ENCODE data around the gene RBFA. TPM values are rescaled to one million over a fixed set of nuclear protein-coding genes. Genes with fewer than 3 reads are reported as not detected.

RBFA gene
- total and polyA plus RNA-seq, 2 of the 13 experiments (the other 11 are each of a cell fraction or from before 2014, with no cell fraction given) = 29.7 to 42.4 TPM

DNA sequence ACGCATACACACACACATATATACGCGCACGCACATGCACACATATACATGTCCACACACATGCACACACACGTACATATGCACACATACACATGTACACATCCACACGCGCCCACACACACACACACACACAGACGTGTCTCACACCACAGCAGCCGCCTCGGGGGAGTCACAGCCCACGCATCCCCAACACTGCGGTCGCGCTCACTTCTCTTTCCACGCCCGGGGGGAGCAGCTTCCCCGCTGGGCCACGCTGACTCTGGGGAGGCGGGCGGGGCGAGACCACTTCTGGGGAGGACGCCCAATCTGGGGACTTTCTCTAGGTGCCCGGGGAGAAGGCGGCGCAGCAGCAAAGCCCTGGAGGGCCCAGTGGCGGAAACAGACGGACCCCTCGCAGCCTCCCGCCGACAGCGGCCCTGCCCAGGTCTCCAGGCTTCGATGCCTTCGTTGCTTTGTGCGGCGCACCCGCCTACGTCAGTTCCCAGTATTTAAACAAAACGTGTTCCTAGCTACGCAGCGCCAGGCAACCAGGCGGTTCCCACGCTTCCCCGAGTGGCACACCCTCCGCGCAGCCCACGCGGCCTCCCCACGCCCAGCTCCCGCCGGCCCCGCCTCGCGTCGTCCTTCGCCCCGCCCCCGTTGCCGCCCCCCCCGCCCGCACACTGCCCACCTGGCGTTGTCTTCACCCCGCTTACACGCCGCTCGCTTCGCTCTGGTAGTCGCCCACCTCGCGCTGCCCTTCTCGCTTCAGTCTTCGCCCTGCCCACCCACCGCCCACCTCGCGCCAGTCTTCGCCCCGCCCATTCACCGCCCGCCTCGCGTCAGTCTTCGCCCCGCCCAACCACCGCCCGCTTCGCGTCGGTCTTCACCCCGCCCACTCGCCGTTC, 810 bp upstream of the RBFA start (continued):
- TF ChIP-seq SRSF1 (optimal IDR thresholded peaks at IDR 0.05; ENCODE audit: low read depth, low read length) = no peak
- peak; percentile 39; the same call in 1 of the 2 replicates for TF ChIP-seq ZSCAN25 (CRISPR knock-in tag; IDR thresholded peaks at IDR 0.05)
- peak; percentile 86 for TF ChIP-seq SP1 (IDR thresholded peaks at IDR 0.05)
- TF ChIP-seq SP1 (CRISPR knock-in tag; IDR thresholded peaks at IDR 0.05) = peak; percentile 46; the same call in 1 of the 2 replicates
- TF ChIP-seq ZNF841 (CRISPR knock-in tag; IDR thresholded peaks at IDR 0.05; ENCODE audit: borderline replicate concordance) = peak; percentile 58; the same call in 1 of the 2 replicates
- TF ChIP-seq, protein P1, sequence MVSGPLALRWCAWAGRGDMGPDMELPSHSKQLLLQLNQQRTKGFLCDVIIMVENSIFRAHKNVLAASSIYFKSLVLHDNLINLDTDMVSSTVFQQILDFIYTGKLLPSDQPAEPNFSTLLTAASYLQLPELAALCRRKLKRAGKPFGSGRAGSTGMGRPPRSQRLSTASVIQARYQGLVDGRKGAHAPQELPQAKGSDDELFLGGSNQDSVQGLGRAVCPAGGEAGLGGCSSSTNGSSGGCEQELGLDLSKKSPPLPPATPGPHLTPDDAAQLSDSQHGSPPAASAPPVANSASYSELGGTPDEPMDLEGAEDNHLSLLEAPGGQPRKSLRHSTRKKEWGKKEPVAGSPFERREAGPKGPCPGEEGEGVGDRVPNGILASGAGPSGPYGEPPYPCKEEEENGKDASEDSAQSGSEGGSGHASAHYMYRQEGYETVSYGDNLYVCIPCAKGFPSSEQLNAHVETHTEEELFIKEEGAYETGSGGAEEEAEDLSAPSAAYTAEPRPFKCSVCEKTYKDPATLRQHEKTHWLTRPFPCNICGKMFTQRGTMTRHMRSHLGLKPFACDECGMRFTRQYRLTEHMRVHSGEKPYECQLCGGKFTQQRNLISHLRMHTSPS (CRISPR knock-in tag; IDR thresholded peaks at IDR 0.05; ENCODE audit: low read depth) = 0 out of 2 replicates have a peak, but pooled peaks have one; percentile 40
- TF ChIP-seq SAP130 (CRISPR knock-in tag; IDR thresholded peaks at IDR 0.05; ENCODE audit: low read depth) = peak; percentile 60
- TF ChIP-seq MIER3 (CRISPR knock-in tag; IDR thresholded peaks at IDR 0.05; ENCODE audit: borderline replicate concordance) = no peak
- TF ChIP-seq ZNF672 (CRISPR knock-in tag; IDR thresholded peaks at IDR 0.05) = peak; percentile 21; the same call in 1 of the 2 replicates
- TF ChIP-seq GABPA (IDR thresholded peaks at IDR 0.05; ENCODE audit: low read depth, low read length) = no peak
- TF ChIP-seq GABPA (CRISPR knock-in tag; IDR thresholded peaks at IDR 0.05; ENCODE audit: low read depth) = no peak
- TF ChIP-seq HNRNPH1 (optimal IDR thresholded peaks at IDR 0.05; ENCODE audit: low read depth, low read length) = no peak
- no peak for TF ChIP-seq BRD4 (CRISPR knock-in tag; IDR thresholded peaks at IDR 0.05)
- TF ChIP-seq ZNF891 (CRISPR knock-in tag; IDR thresholded peaks at IDR 0.05) = peak; percentile 56; the same call in 1 of the 2 replicates
- TF ChIP-seq HDAC2 (CRISPR knock-in tag; IDR thresholded peaks at IDR 0.05) = peak; percentile 37; the same call in 1 of the 2 replicates
- TF ChIP-seq ZNF230 (CRISPR knock-in tag; IDR thresholded peaks at IDR 0.05) = 0 out of 2 replicates have a peak, but pooled peaks have one; percentile 60
- no peak for TF ChIP-seq RBM22 (optimal IDR thresholded peaks at IDR 0.05; ENCODE audit: low read length)
- TF ChIP-seq ZNF598 (CRISPR knock-in tag; IDR thresholded peaks at IDR 0.05; ENCODE audit: borderline replicate concordance) = peak; percentile 39; the same call in 1 of the 2 replicates
- TF ChIP-seq, protein P2, sequence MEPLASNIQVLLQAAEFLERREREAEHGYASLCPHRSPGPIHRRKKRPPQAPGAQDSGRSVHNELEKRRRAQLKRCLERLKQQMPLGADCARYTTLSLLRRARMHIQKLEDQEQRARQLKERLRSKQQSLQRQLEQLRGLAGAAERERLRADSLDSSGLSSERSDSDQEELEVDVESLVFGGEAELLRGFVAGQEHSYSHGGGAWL (CRISPR knock-in tag; IDR thresholded peaks at IDR 0.05) = 0 out of 2 replicates have a peak, but pooled peaks have one; percentile 28
- no peak for TF ChIP-seq ZNF205 (CRISPR knock-in tag; IDR thresholded peaks at IDR 0.05)
- no peak for TF ChIP-seq ELF1 (CRISPR knock-in tag; IDR thresholded peaks at IDR 0.05)
- TF ChIP-seq YEATS4 (CRISPR knock-in tag; IDR thresholded peaks at IDR 0.05; ENCODE audit: borderline replicate concordance) = peak; percentile 69
- TF ChIP-seq, protein P3, sequence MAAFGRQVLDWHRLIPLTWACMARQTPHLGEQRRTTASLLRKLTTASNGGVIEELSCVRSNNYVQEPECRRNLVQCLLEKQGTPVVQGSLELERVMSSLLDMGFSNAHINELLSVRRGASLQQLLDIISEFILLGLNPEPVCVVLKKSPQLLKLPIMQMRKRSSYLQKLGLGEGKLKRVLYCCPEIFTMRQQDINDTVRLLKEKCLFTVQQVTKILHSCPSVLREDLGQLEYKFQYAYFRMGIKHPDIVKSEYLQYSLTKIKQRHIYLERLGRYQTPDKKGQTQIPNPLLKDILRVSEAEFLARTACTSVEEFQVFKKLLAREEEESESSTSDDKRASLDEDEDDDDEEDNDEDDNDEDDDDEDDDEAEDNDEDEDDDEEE (CRISPR knock-in tag; IDR thresholded peaks at IDR 0.05) = 0 out of 2 replicates have a peak, but pooled peaks have one; percentile 45
- TF ChIP-seq ZNF674 (CRISPR knock-in tag; IDR thresholded peaks at IDR 0.05; ENCODE audit: low read depth) = 0 out of 2 replicates have a peak, but pooled peaks have one; percentile 31
- peak; percentile 99 for TF ChIP-seq ZFP41 (CRISPR knock-in tag; IDR thresholded peaks at IDR 0.05; ENCODE audit: borderline replicate concordance)
- TF ChIP-seq KDM5B (CRISPR knock-in tag; IDR thresholded peaks at IDR 0.05; ENCODE audit: borderline replicate concordance) = peak; percentile 80; the same call in 1 of the 2 replicates
- no peak for TF ChIP-seq KAT2B (IDR thresholded peaks at IDR 0.05; ENCODE audit: borderline replicate concordance, low read depth, low read length)
- 0 out of 2 replicates have a peak, but pooled peaks have one; percentile 32 for TF ChIP-seq ZNF761 (CRISPR knock-in tag; conservative IDR thresholded peaks at IDR 0.05)
- 0 out of 2 replicates have a peak, but pooled peaks have one; percentile 60 for TF ChIP-seq ZNF446 (CRISPR knock-in tag; IDR thresholded peaks at IDR 0.05)

Data from HepG2 (cell line).